ENCODE data around the gene ZDHHC9. TPM values are rescaled to one million over a fixed set of nuclear protein-coding genes. Genes with fewer than 3 reads are reported as not detected.
"Not testable (repeated sequence)": the region's sequence is repeated elsewhere in the genome, so short reads cannot be mapped to it uniquely, and the experiment has no call there.

Gene ZDHHC9
- total RNA-seq = 32.9 TPM

DNA sequence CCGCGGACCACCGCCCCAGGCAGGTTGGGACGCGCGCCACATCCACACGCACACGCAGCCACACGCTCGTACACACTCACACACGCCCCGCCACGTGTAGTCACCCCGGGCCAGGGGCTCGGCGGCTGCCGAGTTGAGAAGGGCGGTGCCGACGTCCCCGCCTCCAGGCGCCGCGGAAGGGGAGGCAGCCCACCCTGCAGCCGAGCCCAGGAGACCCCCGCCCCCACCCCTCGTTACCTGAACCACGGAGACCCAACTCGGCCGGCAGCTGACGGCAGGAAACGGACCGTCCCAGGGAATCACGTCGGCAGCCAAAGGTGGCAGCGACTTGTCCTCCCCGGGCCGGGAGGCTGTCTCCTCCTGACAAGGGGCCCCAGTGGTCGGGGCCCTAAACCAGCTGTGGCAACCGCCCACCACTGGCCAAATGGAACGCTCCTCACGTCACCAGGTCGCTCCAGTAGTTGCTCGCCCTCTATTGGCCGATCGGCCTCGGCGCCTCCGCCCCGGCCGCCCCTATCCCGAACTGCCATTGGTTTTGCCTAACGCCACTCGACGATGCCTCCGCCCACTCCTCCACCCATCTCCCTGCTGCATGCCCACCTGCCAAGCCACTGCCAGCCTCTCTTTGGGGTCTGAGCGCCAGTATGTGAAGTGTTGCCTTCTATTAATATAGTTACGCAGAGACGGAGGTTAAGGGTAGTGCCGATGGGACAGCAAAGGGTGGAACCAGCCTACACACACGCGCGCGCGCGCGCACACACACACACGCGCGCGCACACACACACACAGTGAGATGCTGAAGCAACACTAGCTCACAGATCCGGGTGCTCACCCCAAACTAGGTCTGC is at the start of gene ZDHHC9:
Gene ZDHHC9 (minus strand): TSS at position 428 of the 848 bp plus-strand sequence. CDS start 1,941 bp downstream, outside the sequence.
- DNase-seq (ENCODE audit: low spot score) = peak; percentile 89

DNA sequence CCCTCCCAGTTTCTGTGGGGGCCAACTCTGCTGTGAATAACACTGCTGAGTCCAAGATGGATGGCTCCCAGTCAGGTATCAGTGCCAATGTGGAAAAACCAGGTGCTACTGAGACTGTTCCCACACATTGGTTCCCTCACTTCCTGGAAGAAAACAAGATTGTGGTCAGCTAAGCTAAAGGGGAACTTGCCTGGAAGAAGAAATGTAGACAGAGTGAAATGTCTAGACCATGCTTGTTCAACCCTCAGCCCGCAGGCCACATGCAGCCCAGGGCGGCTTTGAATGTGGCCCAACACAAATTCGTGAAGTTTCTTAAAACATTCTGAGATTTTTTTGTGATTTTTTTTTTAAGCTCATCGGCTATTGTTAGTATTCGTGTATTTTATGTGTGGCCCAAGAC is 33.7 kb upstream of the ZDHHC9 start:
- no peak for DNase-seq (ENCODE audit: low spot score)

DNA sequence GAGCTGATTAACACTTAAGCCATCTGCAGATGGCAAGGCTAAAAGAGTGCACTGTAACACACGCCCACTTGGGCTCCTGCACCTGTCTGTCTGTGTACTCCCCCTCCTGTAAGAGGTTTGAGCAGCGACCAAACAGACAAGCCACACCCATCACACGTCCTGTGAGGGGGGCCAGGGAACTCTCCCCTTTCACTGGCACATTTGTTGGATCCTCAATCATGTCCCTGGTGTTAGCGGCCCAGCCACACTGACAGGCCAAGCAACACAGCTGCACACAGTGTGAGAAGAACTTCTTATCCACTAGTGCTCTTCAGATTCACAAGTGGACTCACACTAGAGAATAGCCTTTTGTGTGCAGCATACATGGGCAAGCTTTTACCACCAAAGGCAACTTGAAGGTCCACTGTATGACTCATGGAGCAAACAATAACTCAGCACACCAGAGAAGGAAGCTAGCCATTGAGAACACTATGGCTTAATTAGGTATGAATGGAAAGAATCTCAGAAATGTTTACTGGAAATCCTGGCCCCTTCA is 33.2 kb upstream of the ZDHHC9 start:
- no peak for DNase-seq (ENCODE audit: low spot score)

DNA sequence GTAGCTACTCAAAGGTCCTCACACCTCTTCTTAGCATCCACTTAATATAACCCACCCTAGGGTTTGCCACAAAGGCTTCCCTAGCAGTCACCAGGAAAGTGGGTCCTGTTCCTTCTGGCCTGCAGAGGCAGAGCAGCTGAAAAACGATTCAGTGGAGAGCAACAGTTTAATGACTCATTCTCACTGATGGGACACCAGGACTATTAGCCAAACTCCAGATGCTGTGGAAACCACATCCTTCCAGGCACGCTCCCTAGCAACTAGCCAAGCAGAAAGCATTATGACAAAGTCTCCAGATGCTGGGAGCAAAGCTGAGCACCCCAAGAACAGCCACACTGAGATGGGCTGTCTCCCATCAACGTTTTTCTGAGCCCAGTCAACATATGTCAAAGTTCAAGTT is 32.0 kb upstream of the ZDHHC9 start:
- no peak for DNase-seq (ENCODE audit: low spot score)

DNA sequence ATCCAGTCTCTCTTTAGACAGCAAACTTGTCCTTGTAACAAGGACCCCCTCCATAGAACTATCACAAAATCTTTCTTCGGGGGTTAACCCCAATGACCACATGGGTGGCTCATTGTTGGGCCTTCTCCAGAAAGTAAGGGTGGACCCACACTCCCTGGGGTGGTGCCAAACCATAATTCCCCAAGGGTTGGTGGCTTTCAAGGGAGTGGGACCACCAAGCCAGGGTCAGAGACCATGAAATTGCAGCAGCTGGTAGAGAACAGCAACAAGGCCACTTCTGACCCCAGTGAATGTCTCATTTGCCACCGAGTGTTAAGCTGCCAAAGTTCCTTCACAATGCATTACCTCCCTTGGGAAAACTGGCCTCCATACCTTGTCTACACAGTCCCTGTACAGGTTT is 28.8 kb upstream of the ZDHHC9 start:
- no peak for DNase-seq (ENCODE audit: low spot score)

DNA sequence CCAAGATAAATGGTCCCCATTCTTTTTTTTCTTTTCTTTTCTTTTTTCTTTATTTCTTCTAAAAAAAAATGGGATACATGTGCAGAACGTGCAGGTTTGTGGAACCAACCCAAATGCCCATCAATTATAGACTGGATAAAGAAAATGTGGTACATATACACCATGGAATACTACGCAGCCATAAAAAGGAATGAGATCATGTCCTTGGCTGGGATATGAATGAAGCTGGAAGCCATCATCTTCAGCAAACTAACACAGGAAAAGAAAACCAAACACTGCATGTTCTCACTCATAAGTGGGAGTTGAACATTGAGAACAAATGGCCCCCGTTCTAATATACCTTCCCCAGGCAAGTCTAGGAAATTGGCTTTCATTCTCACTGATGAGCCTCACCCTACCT is 22.6 kb upstream of the ZDHHC9 start:
- DNase-seq (ENCODE audit: low spot score) = not testable (repeated sequence)

DNA sequence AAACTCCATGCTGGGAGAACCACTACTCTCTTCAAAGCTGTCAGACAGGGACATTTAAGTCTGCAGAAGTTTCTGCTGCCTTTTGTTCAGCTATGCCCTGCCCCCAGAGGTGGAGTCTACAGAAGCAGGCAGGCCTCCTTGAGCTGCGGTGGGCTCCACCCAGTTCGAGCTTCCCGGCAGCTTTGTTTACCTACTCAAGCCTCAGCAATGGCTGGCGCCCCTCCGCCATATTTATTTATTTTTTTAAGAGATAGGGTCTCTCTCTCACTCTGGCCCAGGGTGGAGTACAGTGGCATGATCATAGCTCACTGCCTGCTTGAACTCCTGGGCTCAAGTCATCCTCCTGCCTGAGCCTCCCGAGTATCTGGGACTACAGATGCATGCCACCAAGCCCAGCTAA is 15.4 kb upstream of the ZDHHC9 start:
- not testable (repeated sequence) for DNase-seq (ENCODE audit: low spot score)

DNA sequence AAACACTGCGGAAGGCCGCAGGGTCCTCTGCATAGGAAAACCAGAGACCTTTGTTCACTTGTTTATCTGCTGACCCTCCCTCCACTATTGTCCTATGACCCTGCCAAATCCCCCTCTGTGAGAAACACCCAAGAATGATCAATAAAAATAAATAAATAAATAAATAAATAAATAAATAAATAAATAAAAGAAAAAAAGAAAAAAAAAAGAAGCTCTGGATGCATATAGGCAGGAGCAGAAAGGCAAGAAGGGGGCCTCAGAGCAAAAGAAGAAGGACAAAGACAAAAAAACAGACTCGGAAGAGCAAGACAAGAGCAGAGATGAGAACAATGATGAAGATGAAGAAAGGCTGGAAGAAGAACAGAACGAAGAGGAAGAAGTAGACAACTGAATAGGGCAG is 8.1 kb upstream of the ZDHHC9 start:
- not testable (repeated sequence) for DNase-seq (ENCODE audit: low spot score)

DNA sequence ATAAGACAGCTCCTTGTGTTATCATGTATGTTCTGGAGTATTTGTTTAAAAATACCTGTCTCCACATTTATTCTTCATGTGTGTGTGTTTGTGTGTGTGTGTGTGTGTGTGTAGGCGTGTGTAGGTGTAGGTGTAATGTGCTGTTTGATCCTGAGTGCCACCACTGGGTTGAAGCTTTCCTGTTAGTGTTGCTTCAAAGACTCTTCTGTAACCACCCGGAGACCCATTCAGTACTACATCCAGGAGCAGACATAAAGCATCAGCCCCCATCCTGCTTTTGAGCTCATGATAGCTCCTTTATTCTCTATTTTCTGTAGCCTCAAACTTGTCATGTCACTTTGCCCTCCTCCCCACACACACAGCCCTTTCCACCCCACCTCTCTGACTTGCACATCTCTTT is 3.0 kb upstream of the ZDHHC9 start:
- DNase-seq (ENCODE audit: low spot score) = no peak

DNA sequence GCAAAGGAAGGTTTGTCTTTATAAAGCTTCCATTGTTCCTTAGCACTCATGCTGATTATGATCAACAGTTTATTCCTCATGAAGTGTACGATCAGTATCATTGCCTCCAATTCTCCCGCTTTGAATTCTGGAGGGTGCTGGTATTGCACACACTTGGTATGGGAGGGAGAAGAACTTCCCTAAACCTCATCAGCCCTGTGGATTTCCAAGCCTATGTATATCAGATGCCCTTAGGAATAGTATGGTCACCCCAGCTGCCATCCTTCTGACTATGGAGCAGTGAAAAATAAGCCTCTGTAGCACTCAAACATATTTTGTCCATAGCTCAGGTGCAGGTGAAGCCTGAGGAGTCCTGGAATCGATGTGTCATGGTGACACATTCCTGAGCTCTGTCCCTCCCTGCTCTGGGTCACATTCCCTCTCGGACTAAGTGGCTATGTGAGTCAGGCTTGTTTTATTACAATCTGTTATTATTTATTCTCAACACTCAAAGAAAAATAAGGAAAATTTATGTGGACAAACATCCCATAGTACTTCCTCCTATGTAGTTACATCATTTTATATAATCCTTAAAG is 2.0 kb upstream of the ZDHHC9 start:
- DNase-seq (ENCODE audit: low spot score) = no peak

DNA sequence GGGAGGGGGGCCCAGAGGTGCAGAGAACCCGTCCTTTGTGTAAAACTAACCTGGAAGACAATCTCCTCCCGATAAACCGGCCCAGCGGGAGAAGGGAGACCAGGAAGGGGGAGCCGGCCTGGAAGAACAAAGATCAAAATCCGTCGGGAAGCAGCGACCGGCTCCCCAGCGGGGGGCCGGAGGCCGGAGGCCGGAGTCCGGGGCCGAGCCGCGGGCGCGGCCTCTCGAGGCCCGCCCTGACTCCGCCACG is 552 bp downstream of the ZDHHC9 start:
- no peak for DNase-seq (ENCODE audit: low spot score)

DNA sequence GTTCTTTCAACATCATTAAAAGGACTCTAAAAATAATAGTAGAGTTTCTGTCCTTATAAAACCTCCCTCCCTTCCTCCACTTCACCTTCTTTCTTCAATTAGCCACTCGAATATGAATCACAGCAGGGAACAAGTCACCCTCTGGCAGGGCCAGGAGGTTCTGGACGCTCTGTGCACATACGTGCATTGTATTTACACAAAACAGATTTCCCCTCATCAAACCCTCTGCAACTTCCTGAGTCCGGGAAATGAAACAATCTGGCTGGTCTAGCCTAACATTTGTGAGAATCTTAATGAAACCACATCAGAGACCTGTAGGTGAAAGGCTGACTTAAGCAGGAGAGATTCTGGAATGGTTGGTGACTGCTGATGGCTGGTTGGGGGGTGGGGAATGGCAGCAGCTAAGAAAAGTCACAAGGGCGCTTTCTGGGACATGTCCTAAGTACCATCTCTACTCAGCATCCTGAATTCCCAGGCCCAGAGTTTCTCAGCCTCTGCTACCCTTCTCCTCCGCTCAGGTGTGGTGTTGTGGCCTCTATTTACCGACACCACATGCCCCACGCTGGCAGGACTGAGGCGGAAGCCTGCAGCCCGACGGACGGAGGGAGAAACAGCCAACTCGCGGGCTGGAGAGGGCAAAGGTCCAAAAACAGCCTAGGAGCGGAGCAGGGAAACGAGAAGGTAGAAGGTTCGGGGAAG is 1.0 kb downstream of the ZDHHC9 start:
- DNase-seq (ENCODE audit: low spot score) = peak; percentile 22

DNA sequence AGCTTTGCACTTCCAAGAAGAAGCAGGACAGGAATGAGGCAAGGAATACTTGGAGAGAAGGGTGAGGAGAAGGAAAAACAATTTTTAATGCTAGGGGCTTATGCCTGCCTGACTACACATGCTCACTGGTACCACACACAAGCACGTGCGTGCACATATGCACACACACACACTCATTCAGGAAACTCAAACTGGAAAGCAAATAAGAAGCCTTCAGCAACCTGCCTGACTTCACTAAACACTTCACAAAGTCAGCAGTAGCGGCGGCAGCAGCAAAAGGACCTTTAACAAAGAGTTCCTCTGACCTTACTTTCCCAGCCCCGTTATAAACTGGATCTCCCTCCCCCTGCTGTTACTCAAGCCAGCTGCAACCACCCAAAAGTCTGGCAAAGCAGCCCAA is 3.3 kb downstream of the ZDHHC9 start:
- no peak for DNase-seq (ENCODE audit: low spot score)

DNA sequence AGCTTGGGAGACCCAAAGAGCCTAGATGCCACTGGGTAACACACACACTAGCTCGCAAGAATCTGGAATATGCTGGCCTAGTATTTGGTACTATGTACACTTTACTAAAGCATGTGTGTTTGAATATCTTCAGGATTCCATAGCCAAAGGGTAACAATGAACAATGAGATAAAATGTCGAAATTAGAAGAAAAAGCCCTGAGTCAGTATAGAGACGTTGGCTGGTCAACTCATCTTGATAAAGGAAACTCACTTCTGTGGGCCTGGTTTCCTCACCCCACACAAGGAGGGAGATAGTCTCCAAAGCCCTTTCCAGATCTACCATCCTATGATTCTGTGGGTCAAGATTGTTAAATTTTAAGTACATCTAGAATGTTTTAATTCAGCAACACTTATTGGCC is 6.9 kb downstream of the ZDHHC9 start:
- no peak for DNase-seq (ENCODE audit: low spot score)

DNA sequence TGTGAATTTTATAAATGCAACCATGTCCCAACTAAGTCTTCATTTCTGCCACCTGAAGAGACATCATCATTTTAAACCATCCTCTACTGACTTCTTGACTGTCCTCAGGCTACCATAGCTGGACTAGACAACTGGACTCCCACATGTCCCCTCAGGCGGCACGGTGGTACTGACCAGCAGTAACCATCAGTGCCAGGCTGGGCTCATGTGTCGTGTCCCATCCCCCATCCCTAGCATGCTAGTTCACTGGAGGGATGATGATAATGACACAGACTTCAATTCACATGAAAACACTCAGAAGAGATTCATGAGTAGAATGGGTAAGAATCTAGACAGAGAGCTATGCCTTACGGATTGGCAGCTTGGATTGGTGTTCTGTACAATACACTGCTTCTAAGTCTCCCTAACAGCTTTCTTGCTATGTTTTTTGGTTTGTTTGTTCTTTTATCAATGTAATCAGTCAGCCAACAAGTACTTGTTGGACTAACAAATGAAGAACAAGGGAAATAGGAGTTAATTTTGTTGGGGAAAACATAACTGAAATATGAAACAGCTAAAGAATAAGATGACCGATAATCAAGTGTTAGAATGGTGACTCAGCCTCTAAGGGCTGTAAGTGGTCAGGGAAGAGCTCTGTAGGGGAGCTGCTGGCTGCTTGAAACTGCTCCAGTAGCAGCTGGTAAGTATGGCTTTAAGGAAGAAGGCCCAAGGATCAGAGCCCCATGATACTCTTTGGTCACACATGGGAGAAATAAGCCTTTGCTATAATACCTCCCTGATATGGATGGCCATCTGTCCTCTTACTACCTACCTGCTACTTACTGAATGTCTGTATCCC is 10.3 kb downstream of the ZDHHC9 start:
- DNase-seq (ENCODE audit: low spot score) = no peak

DNA sequence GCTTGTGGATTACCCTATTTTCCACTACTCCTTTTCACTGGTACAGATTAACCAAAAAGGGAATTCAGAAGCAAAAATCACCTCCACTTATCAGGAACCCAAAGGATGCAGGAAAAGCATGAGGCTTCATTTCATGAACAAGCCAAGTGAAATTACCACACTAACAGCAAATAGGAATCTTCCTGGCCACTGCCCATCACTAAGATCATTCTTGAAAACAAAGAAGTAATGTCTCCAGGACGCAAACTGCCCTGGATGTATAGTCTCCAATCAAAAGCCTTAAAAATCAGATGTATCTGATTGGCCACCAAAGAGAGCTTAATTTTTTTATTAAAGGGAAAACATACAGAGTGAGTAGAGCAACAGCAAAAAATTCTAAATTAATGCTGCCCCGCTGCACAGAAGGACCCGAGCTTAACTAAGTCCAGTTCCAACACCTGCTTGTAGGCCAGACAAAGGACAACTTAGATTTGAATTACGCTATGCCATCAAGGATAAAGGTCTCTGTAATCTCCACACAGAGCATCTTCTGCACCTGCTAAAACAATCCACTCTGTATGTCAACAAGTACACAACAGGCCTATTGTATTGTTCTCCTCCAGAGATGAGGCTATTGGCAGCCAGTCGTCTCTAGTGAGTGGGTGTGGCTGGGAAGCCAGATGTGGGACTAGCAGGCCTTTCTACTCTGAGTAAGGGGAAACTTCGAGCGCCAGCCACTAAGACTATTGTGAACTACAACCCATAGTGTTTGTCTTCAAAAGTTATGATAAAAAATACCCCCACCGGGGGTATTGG is 12.4 kb downstream of the ZDHHC9 start:
- DNase-seq (ENCODE audit: low spot score) = no peak

DNA sequence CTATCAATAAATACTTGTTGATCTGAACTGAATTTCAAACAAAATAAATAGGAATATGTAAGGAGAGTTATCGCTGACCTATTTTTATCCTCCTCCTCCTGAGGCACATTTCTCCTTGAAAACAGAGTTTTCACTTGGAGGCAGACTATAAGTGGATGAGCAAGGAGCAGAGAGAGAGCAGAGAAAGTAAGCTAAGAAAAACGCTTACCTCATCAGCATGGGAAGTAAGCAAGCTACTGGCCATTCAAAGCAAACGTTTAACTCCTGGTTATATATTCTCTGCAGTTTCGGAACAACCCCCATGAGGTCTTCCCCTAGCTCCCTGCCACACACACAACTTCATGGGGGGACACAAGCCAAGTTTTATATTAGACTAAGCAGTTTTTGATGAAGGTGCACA is 13.2 kb downstream of the ZDHHC9 start:
- no peak for DNase-seq (ENCODE audit: low spot score)

DNA sequence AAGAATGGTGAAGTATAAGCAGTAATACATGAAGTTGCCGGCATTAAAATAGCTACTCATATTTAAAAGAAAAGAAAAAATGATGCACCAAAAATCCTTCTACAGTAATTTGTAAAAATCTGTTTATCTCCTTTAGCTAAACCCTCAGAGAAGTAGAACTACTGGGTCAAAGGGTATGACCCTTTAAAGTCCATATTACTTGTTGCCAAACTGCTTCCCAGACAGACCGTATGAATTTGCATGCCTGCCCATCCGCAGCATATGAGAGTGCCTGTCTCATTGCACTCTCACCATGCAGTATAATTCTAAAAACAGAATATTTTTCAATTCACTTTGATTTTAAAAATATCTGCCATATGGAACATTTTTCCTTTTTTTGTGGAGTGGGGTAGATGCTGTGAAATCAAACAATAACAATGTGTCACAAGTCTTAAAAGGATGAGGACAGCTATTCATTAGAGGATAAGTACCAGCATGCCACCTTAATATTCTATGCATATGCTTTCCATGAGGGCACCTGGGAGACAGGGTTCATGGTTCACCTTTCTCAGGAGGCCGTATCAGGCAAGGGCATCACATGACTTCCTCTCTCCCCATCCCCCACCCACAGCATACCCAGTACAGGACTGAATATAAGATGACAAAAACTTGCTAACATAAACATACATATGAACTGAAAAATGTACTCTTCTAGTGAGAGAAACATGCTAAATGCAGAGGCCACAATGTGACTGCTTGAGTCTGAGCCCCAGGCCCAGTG is 17.8 kb downstream of the ZDHHC9 start:
- DNase-seq (ENCODE audit: low spot score) = peak; percentile 21

DNA sequence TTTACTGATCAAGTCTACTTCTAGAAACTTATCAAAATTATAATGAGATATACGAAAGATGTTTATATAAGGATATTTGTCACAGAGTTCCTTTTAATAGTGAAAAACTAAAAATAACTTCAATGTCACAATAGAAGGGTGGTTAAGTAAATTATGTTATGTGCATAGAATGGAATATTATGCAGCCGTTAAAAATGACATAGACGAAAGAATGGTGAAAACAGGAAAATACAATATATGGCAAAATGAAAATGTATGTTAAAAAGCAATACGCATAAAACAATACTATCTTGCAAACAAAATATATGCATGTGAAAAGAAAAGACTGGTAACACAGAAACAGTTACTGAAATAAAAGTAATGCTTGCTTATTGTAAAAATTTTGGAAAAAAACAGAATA is 19.1 kb downstream of the ZDHHC9 start:
- no peak for DNase-seq (ENCODE audit: low spot score)

DNA sequence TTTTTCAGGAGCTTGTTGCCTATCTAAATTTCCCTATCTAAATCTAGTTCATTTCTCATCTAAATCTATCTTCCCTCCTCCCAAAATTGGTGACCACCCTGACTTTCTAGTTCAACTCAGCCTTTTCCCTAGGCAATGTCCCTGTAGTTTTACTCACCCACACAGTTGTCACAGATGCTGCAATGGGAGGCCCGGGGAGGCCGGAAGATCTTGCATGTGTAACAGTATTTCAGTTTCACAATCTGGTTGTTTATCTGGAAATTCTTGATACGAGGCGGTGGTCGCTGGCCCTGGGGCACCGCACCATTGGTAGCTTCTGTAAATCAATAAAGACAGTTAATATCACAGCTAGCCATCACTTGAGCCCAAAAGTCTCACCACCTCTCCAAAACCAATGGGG is 20.2 kb downstream of the ZDHHC9 start:
- no peak for DNase-seq (ENCODE audit: low spot score)

Measured in mucosa of gallbladder (tissue), 1 donor.